ENCODE measurements around the gene TIA1.

GRCh38 chr2:70261501-70261900 is 13.1 kb upstream of the TIA1 start:
- TF ChIP-seq, protein P1, sequence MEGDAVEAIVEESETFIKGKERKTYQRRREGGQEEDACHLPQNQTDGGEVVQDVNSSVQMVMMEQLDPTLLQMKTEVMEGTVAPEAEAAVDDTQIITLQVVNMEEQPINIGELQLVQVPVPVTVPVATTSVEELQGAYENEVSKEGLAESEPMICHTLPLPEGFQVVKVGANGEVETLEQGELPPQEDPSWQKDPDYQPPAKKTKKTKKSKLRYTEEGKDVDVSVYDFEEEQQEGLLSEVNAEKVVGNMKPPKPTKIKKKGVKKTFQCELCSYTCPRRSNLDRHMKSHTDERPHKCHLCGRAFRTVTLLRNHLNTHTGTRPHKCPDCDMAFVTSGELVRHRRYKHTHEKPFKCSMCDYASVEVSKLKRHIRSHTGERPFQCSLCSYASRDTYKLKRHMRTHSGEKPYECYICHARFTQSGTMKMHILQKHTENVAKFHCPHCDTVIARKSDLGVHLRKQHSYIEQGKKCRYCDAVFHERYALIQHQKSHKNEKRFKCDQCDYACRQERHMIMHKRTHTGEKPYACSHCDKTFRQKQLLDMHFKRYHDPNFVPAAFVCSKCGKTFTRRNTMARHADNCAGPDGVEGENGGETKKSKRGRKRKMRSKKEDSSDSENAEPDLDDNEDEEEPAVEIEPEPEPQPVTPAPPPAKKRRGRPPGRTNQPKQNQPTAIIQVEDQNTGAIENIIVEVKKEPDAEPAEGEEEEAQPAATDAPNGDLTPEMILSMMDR (IDR thresholded peaks at IDR 0.05): no peak
- TF ChIP-seq JUN (CRISPR knock-in tag; IDR thresholded peaks at IDR 0.05): no peak
- TF ChIP-seq CBFB (CRISPR knock-in tag; IDR thresholded peaks at IDR 0.05; ENCODE audit: low read depth): no peak
- TF ChIP-seq ATF3 (CRISPR knock-in tag; conservative IDR thresholded peaks at IDR 0.05): no peak
- no peak for TF ChIP-seq USF2 (CRISPR knock-in tag; IDR thresholded peaks at IDR 0.05)
- TF ChIP-seq, protein P2, sequence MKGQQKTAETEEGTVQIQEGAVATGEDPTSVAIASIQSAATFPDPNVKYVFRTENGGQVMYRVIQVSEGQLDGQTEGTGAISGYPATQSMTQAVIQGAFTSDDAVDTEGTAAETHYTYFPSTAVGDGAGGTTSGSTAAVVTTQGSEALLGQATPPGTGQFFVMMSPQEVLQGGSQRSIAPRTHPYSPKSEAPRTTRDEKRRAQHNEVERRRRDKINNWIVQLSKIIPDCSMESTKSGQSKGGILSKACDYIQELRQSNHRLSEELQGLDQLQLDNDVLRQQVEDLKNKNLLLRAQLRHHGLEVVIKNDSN (CRISPR knock-in tag; IDR thresholded peaks at IDR 0.05): no peak
- no peak for TF ChIP-seq CREM (CRISPR knock-in tag; IDR thresholded peaks at IDR 0.05)
- no peak for TF ChIP-seq ZNF512 (CRISPR knock-in tag; IDR thresholded peaks at IDR 0.05; ENCODE audit: borderline replicate concordance)
- no peak for TF ChIP-seq MYBL2 (CRISPR knock-in tag; IDR thresholded peaks at IDR 0.05)
- TF ChIP-seq NR2C2 (CRISPR knock-in tag; IDR thresholded peaks at IDR 0.05): no peak
- TF ChIP-seq, protein P3, sequence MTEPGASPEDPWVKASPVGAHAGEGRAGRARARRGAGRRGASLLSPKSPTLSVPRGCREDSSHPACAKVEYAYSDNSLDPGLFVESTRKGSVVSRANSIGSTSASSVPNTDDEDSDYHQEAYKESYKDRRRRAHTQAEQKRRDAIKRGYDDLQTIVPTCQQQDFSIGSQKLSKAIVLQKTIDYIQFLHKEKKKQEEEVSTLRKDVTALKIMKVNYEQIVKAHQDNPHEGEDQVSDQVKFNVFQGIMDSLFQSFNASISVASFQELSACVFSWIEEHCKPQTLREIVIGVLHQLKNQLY (CRISPR knock-in tag; IDR thresholded peaks at IDR 0.05): no peak
- no peak for TF ChIP-seq ZNF263 (CRISPR knock-in tag; IDR thresholded peaks at IDR 0.05; ENCODE audit: low read depth)
- no peak for TF ChIP-seq TP53 (CRISPR knock-in tag; IDR thresholded peaks at IDR 0.05)
- no peak for TF ChIP-seq FOXJ3 (CRISPR knock-in tag; IDR thresholded peaks at IDR 0.05; ENCODE audit: borderline replicate concordance)

Data from WTC11 (cell line).